Lower leg skin (tissue), 4 donors: Measurements from ENCODE around the gene POLD1. TPM values are rescaled to one million over a fixed set of nuclear protein-coding genes. Genes with fewer than 3 reads are reported as not detected.
"Not testable (repeated sequence)": the region's sequence is repeated elsewhere in the genome, so short reads cannot be mapped to it uniquely, and the experiment has no call there.

Source experiments
- DNase-seq, 2 donors: peaks; one replicate each; pipeline ENCODE4 v3.0.0-alpha.2; 2019; ENCODE audit warnings: low spot score in 2 of 2
- H3K4me3 ChIP-seq: fragments of 200-600 bp; sonication (generic); 2 replicates; pipeline ENCODE4 v1.5.1; 2017; ENCODE audit warnings: mild to moderate bottlenecking, low read depth; ENCODE audit not compliant: poor library complexity, severe bottlenecking
- CTCF ChIP-seq, 3 donors: fragments of 450-650 bp; IDR thresholded peaks; one replicate each; pipeline ENCODE4 v1.5.1; 2016; ENCODE audit warnings: antibody characterized with exemption in 3 of 3, mild to moderate bottlenecking in 3 of 3, moderate library complexity in 2 of 3
- POLR2A ChIP-seq, 2 donors: fragments of 450-650 bp; IDR thresholded peaks; one replicate each; pipeline ENCODE4 v1.6.1; 2016 to 2017; ENCODE audit warnings: antibody characterized with exemption in 2 of 2, mild to moderate bottlenecking in 1 of 2, moderate library complexity in 1 of 2
- WGBS, 2 donors: methylation state at CpG; one replicate each; pipeline ENCODE4 v1.1.5; 2018; 5-methylcytosine and 5-hydroxymethylcytosine counted together
- intact Hi-C: fragments of 100-400 bp; cut with DNase I; formaldehyde crosslinking; loops from one replicate; pipeline ENCODE4 v1.15.0; 2023; ENCODE audit warnings: low total_unique reads
- total RNA-seq, 4 donors: library from RNA; depleted of rRNA; stranded (reverse); fragments of >200 nt; gene quantifications; one replicate each; pipeline ENCODE4 v1.1.0, GENCODE V29; 2016

Gene POLD1
- total RNA-seq: 10 to 100 TPM; 16.8 to 26.6 (median 20.0) TPM

- 0% methylated on average over 63 to 77 of the region's 78 CpGs for WGBS, 2 donors
- intact Hi-C loops: loop anchor here (5.0 kb wide), 1 partner anchor 418 kb away; no protein-coding TSS in a partner anchor
- H3K4me3 ChIP-seq: peak within 1 kb of the TSS; percentile 33
- DNase-seq: peak; percentile 97 to 99
- TF ChIP-seq POLR2A (IDR thresholded peaks at IDR 0.05) (no peak), CTCF (IDR thresholded peaks at IDR 0.05) (no peak)
Observed at GRCh38 chr19:50383852-50384684, at the start of gene POLD1. Gene POLD1, plus strand, starts transcription at chr19:50384347. Its CDS starts 14,505 bp downstream, at chr19:50398852.

GRCh38 chr19:50334741-50335421 is 49.3 kb upstream of the POLD1 start:
- no peak for TF ChIP-seq CTCF (IDR thresholded peaks at IDR 0.05)
- no peak for TF ChIP-seq POLR2A (IDR thresholded peaks at IDR 0.05)
- 92 to 95% methylated on average over 8 to 12 of the region's 12 CpGs for WGBS, 2 donors
- no peak for DNase-seq
- no peak overlapping the region for H3K4me3 ChIP-seq
- intact Hi-C loops: no loop called here

- intact Hi-C loops, DNase-seq, H3K4me3 ChIP-seq: not testable (repeated sequence)
- WGBS, 2 donors: 85 to 87% methylated on average over 6 of the region's 6 CpGs
Observed at GRCh38 chr19:50337031-50337430, 47.1 kb upstream of the POLD1 start.

- intact Hi-C loops: no loop called here
- no peak overlapping the region for H3K4me3 ChIP-seq
- TF ChIP-seq POLR2A (IDR thresholded peaks at IDR 0.05) (no peak), CTCF (IDR thresholded peaks at IDR 0.05) (no peak)
- no peak for DNase-seq
Observed at GRCh38 chr19:50340331-50340730, 43.8 kb upstream of the POLD1 start.

- TF ChIP-seq CTCF (IDR thresholded peaks at IDR 0.05) (no peak), POLR2A (IDR thresholded peaks at IDR 0.05) (no peak)
- no peak overlapping the region for H3K4me3 ChIP-seq
- no peak for DNase-seq
- WGBS, 2 donors: 84 to 93% methylated on average over 3 of the region's 3 CpGs
- intact Hi-C loops: no loop called here
Observed at GRCh38 chr19:50341091-50341564, 43.0 kb upstream of the POLD1 start.

GRCh38 chr19:50344661-50345318 is 39.4 kb upstream of the POLD1 start:
- TF ChIP-seq CTCF (IDR thresholded peaks at IDR 0.05) (no peak), POLR2A (IDR thresholded peaks at IDR 0.05) (no peak)
- no peak overlapping the region for H3K4me3 ChIP-seq
- DNase-seq: no peak
- 78 to 81% methylated on average over 8 of the region's 8 CpGs for WGBS, 2 donors
- intact Hi-C loops: no loop called here

- intact Hi-C loops: not testable (repeated sequence)
- WGBS, 2 donors: 76 to 77% methylated on average over 8 of the region's 8 CpGs
Observed at GRCh38 chr19:50347089-50347581, 37.0 kb upstream of the POLD1 start.

More at GRCh38 chr19:50347089-50347581, 37.0 kb upstream of the POLD1 start:
- H3K4me3 ChIP-seq, DNase-seq: not testable (repeated sequence)
